Bronchus fibroblast of lung (primary cell): Measurements from ENCODE around the gene CLN5. TPM values are rescaled to one million over a fixed set of nuclear protein-coding genes. Genes with fewer than 3 reads are reported as not detected.

Source experiments
- total RNA-seq: library from RNA; depleted of rRNA; stranded (reverse); fragments of >200 nt; gene quantifications from 2 replicates; pipeline ENCODE4 v1.2.3, GENCODE V29; 2015

CLN5 gene
- 15.1 and 17.7 TPM in 2 replicates for total RNA-seq

DNA sequence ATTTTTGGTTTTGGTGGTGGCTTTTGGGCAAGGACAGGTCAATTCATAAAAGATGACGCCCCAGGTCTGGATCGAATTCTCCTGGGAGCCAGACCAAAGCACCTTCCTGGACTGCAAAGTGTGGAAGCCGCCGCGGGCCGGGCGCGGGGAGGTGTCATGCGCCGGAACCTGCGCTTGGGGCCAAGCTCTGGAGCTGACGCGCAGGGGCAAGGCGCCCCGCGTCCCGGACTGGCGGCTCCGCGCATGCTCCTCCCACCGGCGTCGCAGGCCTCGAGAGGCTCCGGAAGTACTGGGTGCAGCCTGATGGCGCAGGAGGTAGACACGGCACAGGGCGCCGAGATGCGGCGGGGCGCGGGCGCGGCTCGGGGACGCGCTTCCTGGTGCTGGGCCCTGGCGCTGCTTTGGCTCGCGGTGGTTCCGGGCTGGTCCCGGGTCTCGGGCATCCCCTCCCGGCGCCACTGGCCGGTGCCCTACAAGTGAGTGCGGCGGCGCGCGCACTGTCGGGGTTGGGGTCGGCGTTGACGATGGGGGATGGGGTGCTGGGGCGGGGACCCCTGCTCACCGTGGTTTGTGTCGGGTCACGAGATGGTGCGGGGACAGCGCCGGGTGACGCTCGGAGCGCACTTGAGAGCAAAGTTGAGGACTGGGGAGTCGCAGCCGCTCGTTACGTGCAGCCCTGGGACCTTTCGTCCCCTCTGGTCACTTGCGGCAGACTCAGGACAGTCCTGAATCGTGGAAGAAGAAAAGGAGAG is at the start of gene CLN5:
Gene CLN5 (plus strand): TSS at position 286 of the 752 bp plus-strand sequence. CDS start 18 bp downstream, at position 304.

GRCh38 chr13:76948149-76948548 is 43.7 kb upstream of the CLN5 start, which contains the start of gene ACOD1:
Gene ACOD1 (plus strand): TSS chr13:76948511. CDS start chr13:76948559, 48 bp downstream.

DNA sequence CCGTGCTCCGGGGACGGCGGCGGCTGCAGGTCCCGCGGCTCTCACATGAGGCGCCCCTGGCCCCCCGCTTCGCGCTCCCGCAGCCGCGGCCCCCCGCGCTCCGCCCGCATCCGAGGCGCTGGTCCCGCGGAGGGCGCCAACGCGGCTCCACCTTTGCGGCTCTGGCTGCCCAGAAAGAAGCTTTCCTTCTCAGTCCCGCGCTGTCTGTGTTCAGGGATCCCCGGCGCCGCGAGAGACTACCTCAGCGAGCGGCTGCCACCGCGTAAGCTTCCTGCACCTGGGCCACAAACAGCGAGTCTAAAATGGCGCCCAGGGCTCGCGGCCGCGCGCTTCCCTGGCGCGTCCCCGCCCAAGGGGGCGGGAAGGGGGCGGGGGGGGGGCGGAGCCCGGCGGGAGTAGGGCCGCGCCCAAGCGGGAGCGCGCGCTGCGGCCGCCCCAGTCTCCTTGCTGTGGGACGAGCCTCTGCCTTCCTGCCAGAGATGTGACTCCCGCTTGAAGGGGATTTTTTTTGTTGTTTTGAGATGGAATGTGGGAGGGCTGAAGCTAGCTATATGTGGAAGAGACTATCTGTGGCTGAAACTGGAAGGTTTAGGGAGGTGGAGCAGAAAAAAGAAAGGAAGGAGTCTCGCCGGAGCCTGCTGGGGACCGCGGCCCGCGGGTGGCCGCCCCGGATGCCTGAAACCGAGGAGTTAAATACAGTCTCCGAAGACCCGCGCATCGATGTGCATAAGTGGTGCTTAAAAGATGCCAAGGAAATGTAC is 35.2 kb downstream of the CLN5 start, which contains the start of gene FBXL3:
Gene FBXL3 (minus strand): TSS at position 299 of the 761 bp plus-strand sequence. CDS start 5,299 bp downstream, outside the sequence.

Other genes starting within 250 kb of the CLN5 start
- 11.4 and 15.0 TPM in 2 replicates for gene KCTD12, start 105.7 kb upstream of the CLN5 start, total RNA-seq
- not detected in 2 replicates for gene ACOD1, start 43.6 kb upstream of the CLN5 start, total RNA-seq
- 28.2 and 33.8 TPM in 2 replicates for gene FBXL3, start 35.1 kb downstream of the CLN5 start, total RNA-seq